DND-41 (cell line): ENCODE results near the gene ZNF462.

Experiments used
- EZH2 ChIP-seq: IDR thresholded peaks from 3 replicates; pipeline ENCODE4 v1.6.1; 2012; ENCODE audit warnings: borderline replicate concordance, low read depth, mild to moderate bottlenecking, moderate library complexity, low read length, inconsistent platforms; ENCODE audit not compliant: severe bottlenecking
- TF ChIP-seq, protein P1 (sequence below): IDR thresholded peaks from 2 replicates; pipeline ENCODE4 v1.5.1; 2012; ENCODE audit warnings: borderline replicate concordance, low read length, moderate library complexity, mild to moderate bottlenecking; ENCODE audit not compliant: poor library complexity, severe bottlenecking; ENCODE audit errors: extremely low read depth

DNA sequence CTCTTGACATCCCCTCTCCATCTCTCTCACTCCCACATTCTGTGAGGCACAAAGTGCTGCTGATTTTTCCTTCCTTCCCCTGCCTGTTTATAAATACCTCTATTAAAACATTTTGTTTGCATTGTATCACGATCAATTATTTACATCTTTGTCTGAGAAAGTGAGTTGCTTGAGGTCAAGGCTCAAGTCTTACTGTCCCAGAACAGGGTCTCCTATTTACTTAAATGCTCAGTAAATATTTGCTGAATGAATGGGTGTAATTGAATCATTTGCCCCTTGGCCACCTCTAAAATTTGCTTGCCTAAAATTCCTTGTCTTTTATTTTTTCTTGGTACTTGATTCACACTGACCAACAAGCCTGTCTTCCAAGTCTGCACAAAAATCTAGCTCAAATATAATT is 103.5 kb downstream of the ZNF462 start:
- TF ChIP-seq, protein P1, sequence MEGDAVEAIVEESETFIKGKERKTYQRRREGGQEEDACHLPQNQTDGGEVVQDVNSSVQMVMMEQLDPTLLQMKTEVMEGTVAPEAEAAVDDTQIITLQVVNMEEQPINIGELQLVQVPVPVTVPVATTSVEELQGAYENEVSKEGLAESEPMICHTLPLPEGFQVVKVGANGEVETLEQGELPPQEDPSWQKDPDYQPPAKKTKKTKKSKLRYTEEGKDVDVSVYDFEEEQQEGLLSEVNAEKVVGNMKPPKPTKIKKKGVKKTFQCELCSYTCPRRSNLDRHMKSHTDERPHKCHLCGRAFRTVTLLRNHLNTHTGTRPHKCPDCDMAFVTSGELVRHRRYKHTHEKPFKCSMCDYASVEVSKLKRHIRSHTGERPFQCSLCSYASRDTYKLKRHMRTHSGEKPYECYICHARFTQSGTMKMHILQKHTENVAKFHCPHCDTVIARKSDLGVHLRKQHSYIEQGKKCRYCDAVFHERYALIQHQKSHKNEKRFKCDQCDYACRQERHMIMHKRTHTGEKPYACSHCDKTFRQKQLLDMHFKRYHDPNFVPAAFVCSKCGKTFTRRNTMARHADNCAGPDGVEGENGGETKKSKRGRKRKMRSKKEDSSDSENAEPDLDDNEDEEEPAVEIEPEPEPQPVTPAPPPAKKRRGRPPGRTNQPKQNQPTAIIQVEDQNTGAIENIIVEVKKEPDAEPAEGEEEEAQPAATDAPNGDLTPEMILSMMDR, result no peak
- no peak for TF ChIP-seq EZH2
